ENCODE measurements around the gene NF1. TPM values are rescaled to one million over a fixed set of nuclear protein-coding genes. Genes with fewer than 3 reads are reported as not detected.
A peak's percentile ranks its signal among the peaks of the same experiment; 100 is the strongest.

Gene NF1
- total RNA-seq, 1 donor from 2014 or later, result 33.2 TPM

DNA sequence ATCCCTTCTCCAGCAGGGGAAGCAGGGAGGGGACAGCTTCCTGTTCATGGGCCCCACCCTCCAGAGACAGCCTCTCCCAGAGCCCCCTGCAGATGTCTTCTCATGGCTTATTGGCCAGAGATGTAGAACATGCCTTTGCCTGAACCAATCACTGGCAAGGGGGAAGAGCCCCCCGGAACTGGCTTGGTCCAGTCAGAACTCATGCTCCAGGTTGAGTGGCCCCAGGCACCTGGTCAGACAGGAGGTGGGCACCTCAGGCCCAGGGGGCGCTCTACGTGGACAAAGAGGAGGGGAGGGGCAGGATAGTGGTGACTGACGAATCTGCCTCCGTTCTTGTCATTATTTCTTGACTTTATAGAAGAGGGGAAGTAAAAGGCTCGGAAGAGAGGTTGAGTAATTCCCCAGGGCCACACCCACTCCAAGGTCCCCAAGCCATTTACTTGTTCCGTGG, 320.3 kb downstream of the NF1 start:
- FAIRE-seq (no peak), DNase-seq (ENCODE audit: low read depth) (no peak)
- Histone ChIP-seq H3K36me3 (ENCODE audit: control insufficient read depth, insufficient read depth, low read length) (no peaks in the 10 kb centered on the region), H3K4me3 (ENCODE audit: low read depth, low read length) (no peak overlapping the region), H3K27me3 (ENCODE audit: control insufficient read depth, insufficient read depth, low read length) (peaks cover 1% of the 10 kb centered on the region)
- TF ChIP-seq, protein P1, sequence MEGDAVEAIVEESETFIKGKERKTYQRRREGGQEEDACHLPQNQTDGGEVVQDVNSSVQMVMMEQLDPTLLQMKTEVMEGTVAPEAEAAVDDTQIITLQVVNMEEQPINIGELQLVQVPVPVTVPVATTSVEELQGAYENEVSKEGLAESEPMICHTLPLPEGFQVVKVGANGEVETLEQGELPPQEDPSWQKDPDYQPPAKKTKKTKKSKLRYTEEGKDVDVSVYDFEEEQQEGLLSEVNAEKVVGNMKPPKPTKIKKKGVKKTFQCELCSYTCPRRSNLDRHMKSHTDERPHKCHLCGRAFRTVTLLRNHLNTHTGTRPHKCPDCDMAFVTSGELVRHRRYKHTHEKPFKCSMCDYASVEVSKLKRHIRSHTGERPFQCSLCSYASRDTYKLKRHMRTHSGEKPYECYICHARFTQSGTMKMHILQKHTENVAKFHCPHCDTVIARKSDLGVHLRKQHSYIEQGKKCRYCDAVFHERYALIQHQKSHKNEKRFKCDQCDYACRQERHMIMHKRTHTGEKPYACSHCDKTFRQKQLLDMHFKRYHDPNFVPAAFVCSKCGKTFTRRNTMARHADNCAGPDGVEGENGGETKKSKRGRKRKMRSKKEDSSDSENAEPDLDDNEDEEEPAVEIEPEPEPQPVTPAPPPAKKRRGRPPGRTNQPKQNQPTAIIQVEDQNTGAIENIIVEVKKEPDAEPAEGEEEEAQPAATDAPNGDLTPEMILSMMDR (IDR thresholded peaks at IDR 0.05; ENCODE audit: insufficient read depth, low read length, severe bottlenecking), result no peak

DNA sequence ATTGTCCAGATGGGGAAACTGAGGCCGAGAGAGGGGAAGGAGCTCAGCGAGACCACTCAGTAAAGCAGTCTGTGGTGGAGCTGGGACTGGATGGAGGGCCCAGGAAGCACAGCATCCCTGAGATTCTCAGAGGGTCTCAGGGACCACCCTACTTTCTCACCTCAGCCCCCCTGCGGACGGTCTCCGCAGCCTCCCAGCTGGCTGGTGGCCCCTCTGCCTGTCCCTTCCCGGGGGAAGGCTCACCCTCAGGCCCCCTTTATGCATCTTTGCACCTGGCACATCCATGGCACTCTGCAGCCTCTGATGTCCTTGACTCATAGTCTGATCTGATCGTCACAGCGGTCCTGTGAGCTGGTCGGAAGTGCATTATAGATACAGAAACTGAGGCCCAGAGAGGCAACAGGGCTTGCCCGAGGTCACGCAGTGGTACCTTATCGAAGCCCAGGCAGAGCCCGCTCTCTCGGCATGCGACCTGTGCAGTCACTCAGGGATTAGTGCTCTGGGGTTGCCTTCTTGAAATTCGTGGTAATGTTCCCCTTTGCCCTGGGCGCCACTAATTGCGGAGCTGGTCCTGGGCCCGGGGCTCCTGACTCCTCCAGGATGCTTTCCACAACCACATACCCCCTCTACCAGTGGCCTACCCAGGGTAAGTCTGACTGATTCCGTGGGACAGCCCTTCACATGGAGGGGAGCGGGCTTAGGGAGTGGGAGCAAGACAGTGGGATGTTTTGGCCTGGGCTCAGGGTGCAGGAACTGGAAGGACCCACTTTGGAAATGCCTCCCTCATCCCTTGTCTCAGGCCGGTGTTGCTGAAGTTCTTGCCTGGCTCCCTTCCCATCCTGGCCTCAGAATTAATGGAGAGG, 321.1 kb downstream of the NF1 start:
- H3K36me3 ChIP-seq (ENCODE audit: control insufficient read depth, insufficient read depth, low read length), result no peaks in the 10 kb centered on the region
- H3K4me3 ChIP-seq (ENCODE audit: low read depth, low read length), result no peak overlapping the region
- TF ChIP-seq, protein P1 (IDR thresholded peaks at IDR 0.05; ENCODE audit: insufficient read depth, low read length, severe bottlenecking), result no peak
- H3K27me3 ChIP-seq (ENCODE audit: control insufficient read depth, insufficient read depth, low read length), result peaks cover 1% of the 10 kb centered on the region
- DNase-seq (ENCODE audit: low read depth), result no peak
- no peak for FAIRE-seq

DNA sequence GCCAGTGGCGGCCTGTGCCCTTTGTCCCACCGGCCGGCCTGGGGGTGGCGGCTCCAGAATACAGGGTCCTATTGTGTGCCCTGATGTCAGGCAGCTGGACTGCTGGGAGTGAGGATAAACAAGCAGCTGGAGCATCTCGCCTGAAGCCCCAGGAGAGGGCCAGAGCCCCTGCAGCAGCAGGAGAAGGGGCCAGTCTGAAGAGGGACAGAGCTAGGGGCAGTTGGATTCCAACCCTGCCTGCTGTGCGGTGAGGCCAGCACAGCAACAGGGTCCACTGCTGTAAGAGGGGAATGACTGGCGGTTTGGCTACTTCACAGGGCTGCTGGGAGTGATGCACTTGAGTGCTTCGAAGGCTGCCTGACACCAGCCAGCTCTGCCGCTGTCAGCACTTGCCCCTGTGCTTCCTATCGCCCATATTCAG, 321.7 kb downstream of the NF1 start:
- TF ChIP-seq, protein P1 (IDR thresholded peaks at IDR 0.05; ENCODE audit: insufficient read depth, low read length, severe bottlenecking), result no peak
- Histone ChIP-seq H3K4me3 (ENCODE audit: low read depth, low read length) (no peak overlapping the region), H3K36me3 (ENCODE audit: control insufficient read depth, insufficient read depth, low read length) (no peaks in the 10 kb centered on the region), H3K27me3 (ENCODE audit: control insufficient read depth, insufficient read depth, low read length) (peaks cover 1% of the 10 kb centered on the region)
- DNase-seq (ENCODE audit: low read depth) (no peak), FAIRE-seq (no peak)

DNA sequence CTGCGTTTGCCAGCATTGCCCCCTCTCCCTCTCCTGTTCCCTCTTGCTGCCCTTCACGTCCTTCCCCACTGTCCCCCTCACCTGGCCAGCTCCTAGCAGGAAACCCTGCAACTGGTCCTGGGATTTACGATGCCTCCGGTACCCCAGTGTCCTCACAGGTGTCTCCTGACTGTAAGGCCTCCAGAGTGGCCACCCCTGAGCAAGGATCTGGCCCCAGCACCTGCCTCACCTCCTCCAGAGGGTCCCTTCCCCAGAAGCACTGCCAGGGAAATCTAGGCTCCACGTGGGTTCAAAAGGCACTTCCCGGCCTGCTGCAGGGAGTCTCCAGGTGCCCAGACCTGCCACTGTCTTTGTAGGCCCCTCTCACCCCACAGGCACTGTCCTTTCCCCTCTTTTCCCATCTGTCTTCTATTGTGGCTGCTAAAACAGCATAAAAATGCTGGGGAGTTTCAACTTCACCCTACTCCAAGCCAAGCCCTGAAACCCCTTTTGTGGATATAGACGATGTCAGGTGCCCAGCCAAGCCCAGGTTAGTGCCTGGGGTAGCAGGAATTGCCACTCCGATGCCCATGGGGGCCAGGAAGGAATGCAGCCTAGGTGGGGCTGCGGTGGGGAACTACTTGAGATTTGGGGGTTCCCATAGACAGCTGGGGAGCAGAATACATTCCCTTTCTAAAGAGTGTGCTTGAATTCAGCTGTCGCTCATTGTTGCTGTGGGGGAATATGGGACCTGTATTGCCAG, 322.4 kb downstream of the NF1 start:
- DNase-seq (ENCODE audit: low read depth) (no peak), FAIRE-seq (no peak)
- TF ChIP-seq, protein P1 (IDR thresholded peaks at IDR 0.05; ENCODE audit: insufficient read depth, low read length, severe bottlenecking), result no peak
- Histone ChIP-seq H3K27me3 (ENCODE audit: control insufficient read depth, insufficient read depth, low read length) (peaks cover 1% of the 10 kb centered on the region), H3K36me3 (ENCODE audit: control insufficient read depth, insufficient read depth, low read length) (no peaks in the 10 kb centered on the region), H3K4me3 (ENCODE audit: low read depth, low read length) (no peak overlapping the region)

DNA sequence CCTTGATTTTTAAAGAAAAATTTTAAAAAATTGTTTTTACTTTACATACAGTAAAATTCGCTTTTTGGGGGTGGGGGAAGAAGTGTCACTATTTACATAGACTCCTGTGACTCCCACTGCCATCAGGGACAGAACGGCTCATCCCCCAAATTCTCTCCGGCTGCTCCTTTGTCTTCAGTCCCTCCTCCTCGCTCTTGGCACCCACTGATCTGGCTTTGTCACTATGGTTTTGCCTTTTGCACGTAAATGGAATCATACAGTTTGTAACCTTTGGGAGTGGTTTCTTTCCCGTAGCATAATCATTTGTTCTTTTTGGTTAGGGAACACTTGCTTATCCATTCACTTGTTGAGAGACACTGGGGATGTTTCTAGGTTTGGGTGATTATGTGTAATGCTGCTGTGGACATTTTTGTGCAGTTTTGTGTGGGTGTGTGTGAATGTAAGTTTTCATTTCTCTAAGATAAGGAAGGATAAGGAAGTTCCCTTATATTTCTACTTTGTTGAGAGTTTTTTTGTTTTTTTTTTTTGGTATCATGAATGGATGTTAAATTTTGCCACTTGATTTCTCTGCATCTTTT, 324.1 kb downstream of the NF1 start:
- FAIRE-seq, result peak; percentile 62
- H3K27me3 ChIP-seq (ENCODE audit: control insufficient read depth, insufficient read depth, low read length), result no peaks in the 10 kb centered on the region
- DNase-seq (ENCODE audit: low read depth), result no peak
- H3K4me3 ChIP-seq (ENCODE audit: low read depth, low read length), result no peak overlapping the region
- TF ChIP-seq, protein P1 (IDR thresholded peaks at IDR 0.05; ENCODE audit: insufficient read depth, low read length, severe bottlenecking), result no peak
- H3K36me3 ChIP-seq (ENCODE audit: control insufficient read depth, insufficient read depth, low read length), result no peaks in the 10 kb centered on the region

Data from bronchial epithelial cell (primary cell).